AG09319 (cell line): ENCODE results near the gene MXRA8.

Source experiments
- DNase-seq: peaks from one replicate; pipeline ENCODE4 v3.0.0-alpha.2; 2010; ENCODE audit warnings: low read depth; ENCODE audit errors: extremely low read depth
- TF ChIP-seq, protein P1 (sequence below): IDR thresholded peaks from 2 replicates; pipeline ENCODE4 v1.5.1; 2011; ENCODE audit warnings: low read depth, mild to moderate bottlenecking, inconsistent platforms, low read length, moderate library complexity

Gene MXRA8

DNA sequence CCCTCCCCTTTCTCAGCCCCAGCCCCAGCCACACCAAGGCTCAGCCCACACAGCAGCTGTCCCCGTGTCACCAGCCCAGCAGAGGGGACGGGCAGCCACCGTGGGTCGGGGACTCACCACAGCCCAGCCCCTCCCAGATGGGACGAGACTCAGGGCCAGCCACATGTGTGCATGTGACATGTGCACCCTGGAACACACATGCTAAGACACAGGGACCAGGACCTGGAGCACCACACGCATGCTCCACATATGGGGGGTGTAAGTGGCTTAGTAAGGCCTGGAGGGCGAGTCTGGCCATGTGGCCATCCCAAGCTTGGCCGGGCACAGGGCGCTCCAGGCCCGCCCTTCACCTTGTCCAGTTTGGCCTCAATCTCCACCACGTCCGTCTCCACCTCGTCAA is 54.6 kb downstream of the MXRA8 start:
- TF ChIP-seq, protein P1, sequence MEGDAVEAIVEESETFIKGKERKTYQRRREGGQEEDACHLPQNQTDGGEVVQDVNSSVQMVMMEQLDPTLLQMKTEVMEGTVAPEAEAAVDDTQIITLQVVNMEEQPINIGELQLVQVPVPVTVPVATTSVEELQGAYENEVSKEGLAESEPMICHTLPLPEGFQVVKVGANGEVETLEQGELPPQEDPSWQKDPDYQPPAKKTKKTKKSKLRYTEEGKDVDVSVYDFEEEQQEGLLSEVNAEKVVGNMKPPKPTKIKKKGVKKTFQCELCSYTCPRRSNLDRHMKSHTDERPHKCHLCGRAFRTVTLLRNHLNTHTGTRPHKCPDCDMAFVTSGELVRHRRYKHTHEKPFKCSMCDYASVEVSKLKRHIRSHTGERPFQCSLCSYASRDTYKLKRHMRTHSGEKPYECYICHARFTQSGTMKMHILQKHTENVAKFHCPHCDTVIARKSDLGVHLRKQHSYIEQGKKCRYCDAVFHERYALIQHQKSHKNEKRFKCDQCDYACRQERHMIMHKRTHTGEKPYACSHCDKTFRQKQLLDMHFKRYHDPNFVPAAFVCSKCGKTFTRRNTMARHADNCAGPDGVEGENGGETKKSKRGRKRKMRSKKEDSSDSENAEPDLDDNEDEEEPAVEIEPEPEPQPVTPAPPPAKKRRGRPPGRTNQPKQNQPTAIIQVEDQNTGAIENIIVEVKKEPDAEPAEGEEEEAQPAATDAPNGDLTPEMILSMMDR: no peak
- DNase-seq: no peak

DNA sequence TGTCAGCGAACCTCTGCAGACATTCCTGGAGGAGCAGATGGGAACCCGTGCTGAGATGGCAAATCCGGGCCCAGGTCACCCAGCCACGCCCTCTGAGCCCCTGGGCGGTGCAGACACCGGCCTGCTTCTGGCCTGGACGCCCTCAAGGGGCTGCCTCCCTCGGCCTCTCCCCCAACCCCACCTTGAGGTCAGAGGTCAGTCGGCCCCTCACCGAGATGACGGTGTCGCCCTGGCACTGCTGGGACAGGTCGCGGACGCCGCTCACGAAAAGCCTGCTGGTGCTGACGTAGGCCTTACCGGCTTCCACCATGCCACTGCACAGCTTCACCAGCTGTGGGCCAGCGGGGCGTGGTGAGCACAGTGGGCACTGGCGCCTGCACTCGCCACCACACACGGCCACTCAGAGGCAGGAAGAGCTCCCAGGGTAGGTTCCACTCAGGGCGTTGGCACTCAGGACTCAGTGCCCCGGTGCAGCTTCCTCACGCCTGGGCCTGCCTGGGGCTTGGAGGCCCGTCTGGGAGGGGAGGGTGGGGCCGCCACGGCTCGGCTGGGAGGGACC is 55.3 kb downstream of the MXRA8 start:
- DNase-seq: no peak
- TF ChIP-seq, protein P1: no peak
